Endodermal cell (in vitro differentiated cells): Measurements from ENCODE around the gene MTHFSD. TPM values are rescaled to one million over a fixed set of nuclear protein-coding genes. Genes with fewer than 3 reads are reported as not detected.

Experiments used
- DNase-seq: peaks from one replicate; pipeline ENCODE4 v3.0.0-alpha.2; 2017
- H3K27ac ChIP-seq: 2 replicates; pipeline ENCODE4 v1.5.1; 2013; ENCODE audit warnings: mild to moderate bottlenecking, low read depth, low read length, moderate library complexity
- H3K27me3 ChIP-seq: 2 replicates; pipeline ENCODE4 v1.6.1; 2013; ENCODE audit warnings: mild to moderate bottlenecking, low read length, moderate library complexity; ENCODE audit not compliant: insufficient read depth, control insufficient read depth, poor library complexity, severe bottlenecking
- H3K36me3 ChIP-seq: 2 replicates; pipeline ENCODE4 v1.7.0; 2013; ENCODE audit warnings: mild to moderate bottlenecking, low read length, moderate library complexity; ENCODE audit not compliant: control insufficient read depth, insufficient read depth
- H3K4me1 ChIP-seq: one replicate; pipeline ENCODE4 v1.7.0; 2013; ENCODE audit warnings: low read length; ENCODE audit not compliant: control insufficient read depth, insufficient read depth
- H3K4me3 ChIP-seq: 2 replicates; pipeline ENCODE4 v1.5.1; 2013; ENCODE audit warnings: mild to moderate bottlenecking, low read length, moderate library complexity
- H3K9ac ChIP-seq: 2 replicates; pipeline ENCODE4 v1.6.1; 2013; ENCODE audit warnings: mild to moderate bottlenecking, low read length, moderate library complexity; ENCODE audit not compliant: poor library complexity, severe bottlenecking; ENCODE audit errors: extremely low read depth
- H3K9me3 ChIP-seq: 2 replicates; pipeline ENCODE4 v1.6.1; 2013; ENCODE audit warnings: mild to moderate bottlenecking, low read length, moderate library complexity; ENCODE audit not compliant: control insufficient read depth
- H3K27ac Mint-ChIP-seq: 2 replicates; pipeline ENCODE4 v1.8.0; 2020; ENCODE audit warnings: mixed read lengths
- H3K27me3 Mint-ChIP-seq: 2 replicates; pipeline ENCODE4 v1.8.0; 2021; ENCODE audit warnings: mild to moderate bottlenecking, mixed read lengths; ENCODE audit not compliant: insufficient read depth
- H3K36me3 Mint-ChIP-seq: 2 replicates; pipeline ENCODE4 v1.8.0; 2020; ENCODE audit warnings: low read depth, mixed read lengths
- H3K4me1 Mint-ChIP-seq: 2 replicates; pipeline ENCODE4 v1.8.0; 2020; ENCODE audit warnings: mixed read lengths
- H3K4me3 Mint-ChIP-seq: 2 replicates; pipeline ENCODE4 v1.8.0; 2020; ENCODE audit warnings: mild to moderate bottlenecking, moderate library complexity, mixed read lengths
- H3K9me3 Mint-ChIP-seq: 2 replicates; pipeline ENCODE4 v1.8.0; 2020; ENCODE audit warnings: mild to moderate bottlenecking, mixed read lengths
- WGBS, 2 experiments: methylation state at CpG; one replicate each; pipeline versions ENCODE4 v1.1.5 to v1.1.7; 2013; ENCODE audit warnings: missing lambda C conversion rate in 2 of 2, mixed read lengths in 1 of 2; ENCODE audit not compliant: insufficient coverage in 1 of 2, insufficient read length in 1 of 2; 5-methylcytosine and 5-hydroxymethylcytosine counted together
- total RNA-seq, 2 donors: library from RNA; stranded (reverse); fragmentation: NEBNext Ultra II Directional in 1 of 2; extraction: Animal tissue kit (Norgen Biotek cat#: 25700) in 1 of 2; gene quantifications; 2 replicates in 1 of 2; 3 replicates in 1 of 2; pipeline ENCODE4 v1.2.1, GENCODE V29; 2021
- TF ChIP-seq, protein P1 (sequence below): fragments of 200-600 bp; sonication (generic); conservative IDR thresholded peaks from 2 replicates; pipeline ENCODE4 v1.5.0; 2021; ENCODE audit warnings: antibody characterized with exemption, mild to moderate bottlenecking

The MTHFSD gene
- total RNA-seq, 2 donors from 2014 or later = 15.0 to 25.8 TPM

DNA sequence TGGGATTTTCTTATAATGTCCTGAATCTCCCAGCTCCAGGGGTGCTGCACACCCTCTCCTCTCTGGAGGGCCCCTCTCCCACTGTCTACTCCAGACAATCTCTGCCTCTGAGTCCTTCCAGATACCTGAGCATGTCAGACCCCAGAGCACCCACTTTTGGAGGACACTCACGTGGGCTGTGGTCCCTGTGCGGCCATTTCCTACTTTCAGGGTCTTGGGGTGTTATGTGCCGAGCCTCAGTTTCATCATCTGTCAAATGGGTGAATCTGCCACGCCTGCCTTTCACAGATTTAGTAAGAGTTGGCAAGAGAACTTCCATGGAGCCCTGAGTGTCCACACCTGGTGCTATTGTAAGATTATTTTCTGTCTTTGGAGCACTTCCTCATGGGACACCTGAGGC is 19.6 kb upstream of the MTHFSD start:
- 81 to 93% methylated on average over 4 of the region's 4 CpGs for WGBS, 2 experiments
- H3K9me3 ChIP-seq = no peaks in the 10 kb centered on the region
- peaks cover 34% of the 10 kb centered on the region for H3K4me1 Mint-ChIP-seq
- no peaks in the 10 kb centered on the region for H3K9me3 Mint-ChIP-seq
- no peak overlapping the region for H3K27ac ChIP-seq
- H3K4me1 ChIP-seq = peaks cover 11% of the 10 kb centered on the region
- no peak overlapping the region for H3K4me3 ChIP-seq
- DNase-seq = peak; percentile 38
- H3K36me3 ChIP-seq = no peaks in the 10 kb centered on the region
- H3K27me3 ChIP-seq = peaks cover 99% of the 10 kb centered on the region
- H3K4me3 Mint-ChIP-seq = no peak overlapping the region
- no peak overlapping the region for H3K9ac ChIP-seq
- H3K27me3 Mint-ChIP-seq = peaks cover 98% of the 10 kb centered on the region
- no peaks in the 10 kb centered on the region for H3K36me3 Mint-ChIP-seq
- TF ChIP-seq, protein P1, sequence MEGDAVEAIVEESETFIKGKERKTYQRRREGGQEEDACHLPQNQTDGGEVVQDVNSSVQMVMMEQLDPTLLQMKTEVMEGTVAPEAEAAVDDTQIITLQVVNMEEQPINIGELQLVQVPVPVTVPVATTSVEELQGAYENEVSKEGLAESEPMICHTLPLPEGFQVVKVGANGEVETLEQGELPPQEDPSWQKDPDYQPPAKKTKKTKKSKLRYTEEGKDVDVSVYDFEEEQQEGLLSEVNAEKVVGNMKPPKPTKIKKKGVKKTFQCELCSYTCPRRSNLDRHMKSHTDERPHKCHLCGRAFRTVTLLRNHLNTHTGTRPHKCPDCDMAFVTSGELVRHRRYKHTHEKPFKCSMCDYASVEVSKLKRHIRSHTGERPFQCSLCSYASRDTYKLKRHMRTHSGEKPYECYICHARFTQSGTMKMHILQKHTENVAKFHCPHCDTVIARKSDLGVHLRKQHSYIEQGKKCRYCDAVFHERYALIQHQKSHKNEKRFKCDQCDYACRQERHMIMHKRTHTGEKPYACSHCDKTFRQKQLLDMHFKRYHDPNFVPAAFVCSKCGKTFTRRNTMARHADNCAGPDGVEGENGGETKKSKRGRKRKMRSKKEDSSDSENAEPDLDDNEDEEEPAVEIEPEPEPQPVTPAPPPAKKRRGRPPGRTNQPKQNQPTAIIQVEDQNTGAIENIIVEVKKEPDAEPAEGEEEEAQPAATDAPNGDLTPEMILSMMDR = no peak
- H3K27ac Mint-ChIP-seq = no peak overlapping the region

DNA sequence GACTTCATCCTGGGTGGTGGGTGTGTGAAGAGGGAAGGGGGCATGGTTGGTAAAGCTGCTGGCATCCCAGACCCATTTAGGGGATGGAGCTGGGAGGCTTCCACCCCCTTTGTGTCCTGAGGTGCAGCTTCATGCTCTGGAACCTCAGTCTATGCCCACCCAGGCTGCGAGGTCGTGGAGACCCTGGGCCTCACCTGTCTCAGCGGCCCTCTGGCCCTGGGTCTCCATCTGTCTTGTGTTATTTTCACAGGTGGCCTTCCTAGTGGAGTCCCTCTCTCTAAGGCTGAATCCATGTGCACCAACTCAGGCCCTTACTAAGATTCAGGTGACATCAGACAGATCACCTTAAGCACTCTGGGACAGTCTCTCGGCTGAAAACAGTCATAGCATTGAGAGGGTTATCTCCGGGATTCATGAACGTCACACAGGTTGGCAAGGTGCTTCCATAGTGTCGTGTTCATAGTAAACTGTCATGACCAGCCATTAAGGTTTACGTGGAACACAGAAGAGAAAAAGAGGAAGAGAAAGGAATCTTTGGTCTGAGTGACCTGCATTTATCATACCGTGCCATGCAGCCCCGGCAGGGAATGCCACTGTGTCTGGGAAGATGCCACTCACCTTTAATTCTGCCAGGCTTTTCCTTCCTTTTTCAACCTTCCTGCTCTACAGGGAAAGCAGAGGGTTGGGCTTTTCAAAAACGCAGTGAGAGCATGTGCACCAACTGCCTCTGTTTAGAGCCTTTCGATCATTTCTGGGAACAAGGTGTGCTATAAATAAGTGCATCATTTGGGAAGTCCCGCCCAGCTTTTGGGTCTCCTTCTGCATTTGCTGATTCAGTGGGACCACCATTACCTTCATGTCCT is 18.8 kb upstream of the MTHFSD start:
- no peak overlapping the region for H3K9ac ChIP-seq
- peak; percentile 40 for DNase-seq
- H3K27ac Mint-ChIP-seq = no peak overlapping the region
- peaks cover 99% of the 10 kb centered on the region for H3K27me3 ChIP-seq
- no peaks in the 10 kb centered on the region for H3K9me3 Mint-ChIP-seq
- 83 to 88% methylated on average over 11 to 13 of the region's 13 CpGs for WGBS, 2 experiments
- peaks cover 11% of the 10 kb centered on the region for H3K4me1 ChIP-seq
- H3K9me3 ChIP-seq = no peaks in the 10 kb centered on the region
- peaks cover 32% of the 10 kb centered on the region for H3K4me1 Mint-ChIP-seq
- no peak overlapping the region for H3K4me3 Mint-ChIP-seq
- no peaks in the 10 kb centered on the region for H3K36me3 Mint-ChIP-seq
- H3K4me3 ChIP-seq = no peak overlapping the region
- no peaks in the 10 kb centered on the region for H3K36me3 ChIP-seq
- TF ChIP-seq, protein P1 = no peak
- peaks cover 100% of the 10 kb centered on the region for H3K27me3 Mint-ChIP-seq
- H3K27ac ChIP-seq = no peak overlapping the region

DNA sequence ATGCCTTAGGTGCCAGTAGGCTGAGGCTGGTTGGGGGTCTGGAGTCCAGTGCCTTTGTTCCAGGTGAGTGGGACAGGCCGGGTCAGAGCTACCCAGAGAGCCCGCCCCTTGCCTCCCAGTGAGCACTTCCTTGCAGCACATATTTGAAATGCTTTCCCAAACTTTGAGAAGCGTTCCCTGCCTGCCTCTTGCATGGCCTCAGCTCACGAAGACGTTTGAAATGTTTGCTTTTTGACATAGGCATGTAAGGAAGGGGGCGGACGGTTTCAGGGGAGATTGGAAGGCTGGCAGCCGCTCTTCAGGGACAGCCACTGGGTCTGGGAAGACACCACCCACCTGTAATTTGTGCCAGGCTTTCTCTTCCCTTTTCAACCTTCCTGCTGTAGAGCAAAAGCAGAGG is 18.2 kb upstream of the MTHFSD start:
- H3K27me3 ChIP-seq = peaks cover 99% of the 10 kb centered on the region

More for the DNA sequence above, 18.2 kb upstream of the MTHFSD start:
- peaks cover 100% of the 10 kb centered on the region for H3K27me3 Mint-ChIP-seq
- peaks cover 11% of the 10 kb centered on the region for H3K4me1 ChIP-seq
- H3K4me1 Mint-ChIP-seq = peaks cover 30% of the 10 kb centered on the region
- 51% methylated on average over 8 of the region's 8 CpGs; no CpG with 5 or more reads in 1 of the 2 experiments for WGBS, 2 experiments
- no peaks in the 10 kb centered on the region for H3K36me3 Mint-ChIP-seq
- no peak overlapping the region for H3K27ac Mint-ChIP-seq
- H3K9ac ChIP-seq = no peak overlapping the region
- no peak overlapping the region for H3K4me3 Mint-ChIP-seq
- H3K36me3 ChIP-seq = no peaks in the 10 kb centered on the region
- no peak overlapping the region for H3K27ac ChIP-seq
- no peaks in the 10 kb centered on the region for H3K9me3 ChIP-seq
- DNase-seq = peak; percentile 88
- H3K4me3 ChIP-seq = no peak overlapping the region
- H3K9me3 Mint-ChIP-seq = no peaks in the 10 kb centered on the region
- TF ChIP-seq, protein P1 = no peak
